HepG2 (cell line): ENCODE results near the gene RIPK1. TPM values are rescaled to one million over a fixed set of nuclear protein-coding genes. Genes with fewer than 3 reads are reported as not detected.
A peak's percentile ranks its signal among the peaks of the same experiment; 100 is the strongest.

Source experiments
- DMAP1 ChIP-seq: IDR thresholded peaks from 2 replicates; pipeline ENCODE4 v1.6.1; 2016
- GFI1 ChIP-seq: sonication (generic); formaldehyde crosslinking; IDR thresholded peaks from 2 replicates; pipeline ENCODE4 v1.5.0; 2020; ENCODE audit warnings: missing genetic modification reagents, mild to moderate bottlenecking, borderline replicate concordance
- HBP1 ChIP-seq: IDR thresholded peaks from 2 replicates; pipeline ENCODE4 v1.6.1; 2016; ENCODE audit warnings: low read depth, control low read depth
- HIC2 ChIP-seq: sonication (generic); formaldehyde crosslinking; IDR thresholded peaks from 2 replicates; pipeline ENCODE4 v1.9.0; 2022; ENCODE audit warnings: low read depth, missing genetic modification reagents
- JARID2 ChIP-seq: sonication (generic); formaldehyde crosslinking; IDR thresholded peaks from 2 replicates; pipeline ENCODE4 v1.8.1; 2023; ENCODE audit warnings: missing genetic modification reagents, inconsistent platforms; ENCODE audit not compliant: insufficient replicate concordance
- RAD51 ChIP-seq: fragments of 450-650 bp; IDR thresholded peaks from 2 replicates; pipeline ENCODE4 v1.6.1; 2016; ENCODE audit warnings: borderline replicate concordance
- RCOR2 ChIP-seq: IDR thresholded peaks from 2 replicates; pipeline ENCODE4 v1.6.1; 2016; ENCODE audit warnings: missing biosample characterization, missing genetic modification reagents
- SMAD3 ChIP-seq: sonication (generic); formaldehyde crosslinking; IDR thresholded peaks from 2 replicates; pipeline ENCODE4 v1.4.0; 2020; ENCODE audit warnings: missing genetic modification reagents
- SMC3 ChIP-seq: IDR thresholded peaks from 2 replicates; pipeline ENCODE4 v1.6.1; 2011; ENCODE audit warnings: low read length, improper control_type of control experiment
- ZBTB38 ChIP-seq: sonication (generic); formaldehyde crosslinking; IDR thresholded peaks from 2 replicates; pipeline ENCODE4 v1.5.1; 2020; ENCODE audit warnings: mild to moderate bottlenecking, missing genetic modification reagents
- ZFY ChIP-seq: sonication (generic); formaldehyde crosslinking; IDR thresholded peaks from 2 replicates; pipeline ENCODE4 v1.4.0; 2020; ENCODE audit warnings: missing genetic modification reagents
- ZIK1 ChIP-seq: sonication (generic); formaldehyde crosslinking; IDR thresholded peaks from 2 replicates; pipeline ENCODE4 v1.5.0; 2020; ENCODE audit warnings: mild to moderate bottlenecking, low read depth, missing genetic modification reagents, borderline replicate concordance
- ZNF10 ChIP-seq: sonication (generic); formaldehyde crosslinking; IDR thresholded peaks from 2 replicates; pipeline ENCODE4 v1.4.0; 2020; ENCODE audit warnings: mild to moderate bottlenecking, low read depth, missing genetic modification reagents, borderline replicate concordance
- ZNF143 ChIP-seq: sonication (generic); formaldehyde crosslinking; IDR thresholded peaks from 2 replicates; pipeline ENCODE4 v1.4.0; 2020; ENCODE audit warnings: missing genetic modification reagents
- ZNF383 ChIP-seq: sonication (generic); formaldehyde crosslinking; IDR thresholded peaks from 2 replicates; pipeline ENCODE4 v1.4.0; 2020; ENCODE audit warnings: missing genetic modification reagents, mild to moderate bottlenecking, borderline replicate concordance
- ZNF569 ChIP-seq: sonication (generic); formaldehyde crosslinking; IDR thresholded peaks from 2 replicates; pipeline ENCODE4 v1.5.0; 2020; ENCODE audit warnings: mild to moderate bottlenecking, missing genetic modification reagents, moderate library complexity, borderline replicate concordance
- ZNF607 ChIP-seq: sonication (generic); formaldehyde crosslinking; IDR thresholded peaks from 2 replicates; pipeline ENCODE4 v1.5.1; 2020; ENCODE audit warnings: missing genetic modification reagents, mild to moderate bottlenecking, borderline replicate concordance
- ZNF839 ChIP-seq: sonication (generic); formaldehyde crosslinking; IDR thresholded peaks from 2 replicates; pipeline ENCODE4 v1.4.0; 2020; ENCODE audit warnings: missing genetic modification reagents, mild to moderate bottlenecking, borderline replicate concordance
- polyA plus RNA-seq, 8 experiments: library from polyadenylated mRNA; depleted of rRNA in 3 of 8; stranded (reverse) in 7 of 8; unstranded in 1 of 8; fragments of >200 nt; fragmentation: Illumina TruSeq in 4 of 8; extraction: Trizol in 4 of 8; gene quantifications; 2 replicates each; pipeline versions ENCODE4 v1.2.1 to v1.2.3, GENCODE V29; 2011 to 2016; ENCODE audit warnings: low read depth in 4 of 8, missing spikeins in 1 of 8, mixed read lengths in 1 of 8; ENCODE audit not compliant: insufficient read depth in 1 of 8
- total RNA-seq, 5 experiments: library from RNA; depleted of rRNA; stranded (reverse); fragments of >200 nt; fragmentation: Illumina TruSeq; extraction: Trizol; gene quantifications; 2 replicates each; pipeline ENCODE4 v1.2.3, GENCODE V29; 2016; ENCODE audit warnings: low read depth in 1 of 5
- TF ChIP-seq, protein P1 (sequence below): sonication (generic); formaldehyde crosslinking; IDR thresholded peaks from 2 replicates; pipeline ENCODE4 v1.8.0; 2022; ENCODE audit warnings: low read depth, missing genetic modification reagents
- TF ChIP-seq, protein P2 (sequence below): IDR thresholded peaks from 2 replicates; pipeline ENCODE4 v1.6.1; 2012; ENCODE audit warnings: low read depth, low read length, improper control_type of control experiment
- TF ChIP-seq, protein P3 (sequence below): sonication (generic); formaldehyde crosslinking; IDR thresholded peaks from 2 replicates; pipeline ENCODE4 v1.4.0; 2020; ENCODE audit warnings: mild to moderate bottlenecking, low read depth, missing genetic modification reagents

RIPK1 gene
- total and polyA plus RNA-seq, 2 of the 13 experiments (the other 11 are each of a cell fraction or from before 2014, with no cell fraction given): 9.0 to 10.3 TPM

- TF ChIP-seq HIC2 (no peak), GFI1 (CRISPR knock-in tag) (peak; percentile 82; the same call in 1 of the 2 replicates), SMAD3 (peak; percentile 89), ZNF569 (no peak), ZBTB38 (CRISPR knock-in tag) (peak; percentile 76; the same call in 1 of the 2 replicates), RCOR2 (no peak), ZNF383 (CRISPR knock-in tag) (no peak), SMC3 (no peak; the same call in 1 of the 2 replicates), DMAP1 (CRISPR knock-in tag) (peak; percentile 93), ZNF839 (CRISPR knock-in tag) (no peak), JARID2 (CRISPR knock-in tag) (peak; percentile 18), ZFY (peak; percentile 97), HBP1 (CRISPR knock-in tag) (0 out of 2 replicates have a peak, but pooled peaks have one; percentile 10), RAD51 (no peak), ZNF10 (CRISPR knock-in tag) (no peak), ZNF143 (CRISPR knock-in tag) (no peak; the same call in 1 of the 2 replicates), ZIK1 (CRISPR knock-in tag) (peak; percentile 92; the same call in 1 of the 2 replicates), ZNF607 (CRISPR knock-in tag) (peak; percentile 78)
- TF ChIP-seq, protein P1, sequence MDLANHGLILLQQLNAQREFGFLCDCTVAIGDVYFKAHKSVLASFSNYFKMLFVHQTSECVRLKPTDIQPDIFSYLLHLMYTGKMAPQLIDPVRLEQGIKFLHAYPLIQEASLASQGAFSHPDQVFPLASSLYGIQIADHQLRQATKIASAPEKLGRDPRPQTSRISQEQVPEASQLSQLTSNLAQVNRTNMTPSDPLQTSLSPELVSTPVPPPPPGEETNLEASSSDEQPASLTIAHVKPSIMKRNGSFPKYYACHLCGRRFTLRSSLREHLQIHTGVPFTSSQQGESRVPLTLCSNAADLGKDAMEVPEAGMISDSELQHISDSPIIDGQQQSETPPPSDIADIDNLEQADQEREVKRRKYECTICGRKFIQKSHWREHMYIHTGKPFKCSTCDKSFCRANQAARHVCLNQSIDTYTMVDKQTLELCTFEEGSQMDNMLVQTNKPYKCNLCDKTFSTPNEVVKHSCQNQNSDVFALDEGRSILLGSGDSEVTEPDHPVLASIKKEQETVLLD: peak; percentile 98
- TF ChIP-seq, protein P2, sequence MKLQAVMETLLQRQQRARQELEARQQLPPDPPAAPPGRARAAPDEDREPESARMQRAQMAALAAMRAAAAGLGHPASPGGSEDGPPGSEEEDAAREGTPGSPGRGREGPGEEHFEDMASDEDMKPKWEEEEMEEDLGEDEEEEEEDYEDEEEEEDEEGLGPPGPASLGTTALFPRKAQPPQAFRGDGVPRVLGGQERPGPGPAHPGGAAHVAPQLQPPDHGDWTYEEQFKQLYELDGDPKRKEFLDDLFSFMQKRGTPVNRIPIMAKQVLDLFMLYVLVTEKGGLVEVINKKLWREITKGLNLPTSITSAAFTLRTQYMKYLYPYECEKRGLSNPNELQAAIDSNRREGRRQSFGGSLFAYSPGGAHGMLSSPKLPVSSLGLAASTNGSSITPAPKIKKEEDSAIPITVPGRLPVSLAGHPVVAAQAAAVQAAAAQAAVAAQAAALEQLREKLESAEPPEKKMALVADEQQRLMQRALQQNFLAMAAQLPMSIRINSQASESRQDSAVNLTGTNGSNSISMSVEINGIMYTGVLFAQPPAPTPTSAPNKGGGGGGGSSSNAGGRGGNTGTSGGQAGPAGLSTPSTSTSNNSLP: no peak
- TF ChIP-seq, protein P3, sequence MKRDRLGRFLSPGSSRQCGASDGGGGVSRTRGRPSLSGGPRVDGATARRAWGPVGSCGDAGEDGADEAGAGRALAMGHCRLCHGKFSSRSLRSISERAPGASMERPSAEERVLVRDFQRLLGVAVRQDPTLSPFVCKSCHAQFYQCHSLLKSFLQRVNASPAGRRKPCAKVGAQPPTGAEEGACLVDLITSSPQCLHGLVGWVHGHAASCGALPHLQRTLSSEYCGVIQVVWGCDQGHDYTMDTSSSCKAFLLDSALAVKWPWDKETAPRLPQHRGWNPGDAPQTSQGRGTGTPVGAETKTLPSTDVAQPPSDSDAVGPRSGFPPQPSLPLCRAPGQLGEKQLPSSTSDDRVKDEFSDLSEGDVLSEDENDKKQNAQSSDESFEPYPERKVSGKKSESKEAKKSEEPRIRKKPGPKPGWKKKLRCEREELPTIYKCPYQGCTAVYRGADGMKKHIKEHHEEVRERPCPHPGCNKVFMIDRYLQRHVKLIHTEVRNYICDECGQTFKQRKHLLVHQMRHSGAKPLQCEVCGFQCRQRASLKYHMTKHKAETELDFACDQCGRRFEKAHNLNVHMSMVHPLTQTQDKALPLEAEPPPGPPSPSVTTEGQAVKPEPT (CRISPR knock-in tag): 0 out of 2 replicates have a peak, but pooled peaks have one; percentile 50
These were observed at the start of gene RIPK1 (continued) for GRCh38 chr6:3068329-3069214.
